Measurements from ENCODE around the gene MYH10.
A peak's percentile ranks its signal among the peaks of the same experiment; 100 is the strongest.

The MYH10 gene

GRCh38 chr17:8632061-8632460 lies 1.5 kb upstream of the MYH10 start:
- H2AFZ ChIP-seq (ENCODE audit: low read depth, low read length), result no peak overlapping the region
- H3K79me2 ChIP-seq (ENCODE audit: insufficient read depth, low read length), result peaks cover 34% of the 10 kb centered on the region
- no peaks in the 10 kb centered on the region for H3K9me3 ChIP-seq (ENCODE audit: insufficient read depth, low read length, severe bottlenecking)
- DNase-seq (no peak), ATAC-seq (ENCODE audit: insufficient read depth, low read depth) (no peak)
- peaks cover 25% of the 10 kb centered on the region for H3K4me1 ChIP-seq (ENCODE audit: insufficient read depth, low read length)
- no peak overlapping the region for H3K27ac ChIP-seq (ENCODE audit: low read length)
- TF ChIP-seq EZH2 (IDR thresholded peaks at IDR 0.05; ENCODE audit: borderline replicate concordance, low read depth, low read length, severe bottlenecking), result no peak
- TF ChIP-seq CTCF (IDR thresholded peaks at IDR 0.05; ENCODE audit: borderline replicate concordance, extremely low read depth, low read length, poor library complexity, severe bottlenecking), result no peak
- H4K20me1 ChIP-seq (ENCODE audit: insufficient read depth, low read length), result peaks cover 21% of the 10 kb centered on the region
- H3K27me3 ChIP-seq (ENCODE audit: insufficient read depth, low read length, poor library complexity), result peaks cover 14% of the 10 kb centered on the region
- no peak overlapping the region for H3K9ac ChIP-seq (ENCODE audit: low read depth, low read length)
- H3K36me3 ChIP-seq (ENCODE audit: insufficient read depth, low read length), result no peaks in the 10 kb centered on the region; the same call in 1 of the 2 replicates
- H3K4me3 ChIP-seq (ENCODE audit: low read depth in 1 of 2, low read length in 2 of 2), result no peak overlapping the region
- H3K4me2 ChIP-seq (ENCODE audit: insufficient read depth, low read length), result no peak overlapping the region; the same call in 1 of the 2 replicates

GRCh38 chr17:8631554-8631877 lies 991 bp upstream of the MYH10 start:
- peaks cover 40% of the 10 kb centered on the region for H3K79me2 ChIP-seq (ENCODE audit: insufficient read depth, low read length)
- peaks cover 14% of the 10 kb centered on the region for H3K27me3 ChIP-seq (ENCODE audit: insufficient read depth, low read length, poor library complexity)
- H3K4me2 ChIP-seq (ENCODE audit: insufficient read depth, low read length), result peak overlapping the region; percentile 89
- peak overlapping the region; percentile 54 to 98; a peak in 3 of 4 replicates for H3K4me3 ChIP-seq (ENCODE audit: low read depth in 1 of 2, low read length in 2 of 2)
- H3K9ac ChIP-seq (ENCODE audit: low read depth, low read length), result peak overlapping the region; percentile 70
- DNase-seq (no peak), ATAC-seq (ENCODE audit: insufficient read depth, low read depth) (no peak)
- H4K20me1 ChIP-seq (ENCODE audit: insufficient read depth, low read length), result peaks cover 22% of the 10 kb centered on the region
- no peaks in the 10 kb centered on the region for H3K9me3 ChIP-seq (ENCODE audit: insufficient read depth, low read length, severe bottlenecking)
- no peaks in the 10 kb centered on the region; the same call in 1 of the 2 replicates for H3K36me3 ChIP-seq (ENCODE audit: insufficient read depth, low read length)
- H2AFZ ChIP-seq (ENCODE audit: low read depth, low read length), result peak overlapping the region; percentile 88
- H3K4me1 ChIP-seq (ENCODE audit: insufficient read depth, low read length), result peaks cover 25% of the 10 kb centered on the region
- TF ChIP-seq EZH2 (IDR thresholded peaks at IDR 0.05; ENCODE audit: borderline replicate concordance, low read depth, low read length, severe bottlenecking) (peak; percentile 95), CTCF (IDR thresholded peaks at IDR 0.05; ENCODE audit: borderline replicate concordance, extremely low read depth, low read length, poor library complexity, severe bottlenecking) (no peak)
- H3K27ac ChIP-seq (ENCODE audit: low read length), result 0 out of 2 replicates have a peak overlapping the region, but pooled peaks have one; percentile 48

- H3K9ac ChIP-seq (ENCODE audit: low read depth, low read length), result peak overlapping the region; percentile 97
- peak; percentile 93 for ATAC-seq (ENCODE audit: insufficient read depth, low read depth)
- peak overlapping the region; percentile 88 for H2AFZ ChIP-seq (ENCODE audit: low read depth, low read length)
Observed at GRCh38 chr17:8630802-8631553, 453 bp upstream of the MYH10 start.

More at GRCh38 chr17:8630802-8631553, 453 bp upstream of the MYH10 start:
- H3K27me3 ChIP-seq (ENCODE audit: insufficient read depth, low read length, poor library complexity), result peaks cover 14% of the 10 kb centered on the region
- peak overlapping the region; percentile 89 for H3K4me2 ChIP-seq (ENCODE audit: insufficient read depth, low read length)
- peaks cover 25% of the 10 kb centered on the region for H3K4me1 ChIP-seq (ENCODE audit: insufficient read depth, low read length)
- no peak for TF ChIP-seq EZH2 (IDR thresholded peaks at IDR 0.05; ENCODE audit: borderline replicate concordance, low read depth, low read length, severe bottlenecking)
- TF ChIP-seq CTCF (IDR thresholded peaks at IDR 0.05; ENCODE audit: borderline replicate concordance, extremely low read depth, low read length, poor library complexity, severe bottlenecking), result peak; percentile 38
- H3K36me3 ChIP-seq (ENCODE audit: insufficient read depth, low read length), result no peaks in the 10 kb centered on the region; the same call in 1 of the 2 replicates
- peaks cover 45% of the 10 kb centered on the region for H3K79me2 ChIP-seq (ENCODE audit: insufficient read depth, low read length)
- H3K4me3 ChIP-seq (ENCODE audit: low read depth in 1 of 2, low read length in 2 of 2), result peak overlapping the region; percentile 54 to 98; a peak in 3 of 4 replicates
- H4K20me1 ChIP-seq (ENCODE audit: insufficient read depth, low read length), result peaks cover 22% of the 10 kb centered on the region
- no peaks in the 10 kb centered on the region for H3K9me3 ChIP-seq (ENCODE audit: insufficient read depth, low read length, severe bottlenecking)
- peak overlapping the region; percentile 48 for H3K27ac ChIP-seq (ENCODE audit: low read length)
- DNase-seq, result peak; percentile 99

All from DND-41 (cell line).